Astrocyte (in vitro differentiated cells and primary cell): ENCODE data around the gene ZNF497. TPM values are rescaled to one million over a fixed set of nuclear protein-coding genes. Genes with fewer than 3 reads are reported as not detected.

ENCODE experiments used
- DNase-seq: peaks from one replicate; pipeline ENCODE4 v3.0.0-alpha.2; 2010; ENCODE audit warnings: low read depth
- FAIRE-seq: peaks from 2 replicates; lab custom pipeline; 2011; peaks lifted over from hg19 to GRCh38; lab: Jason Lieb, UNC
- H2AFZ ChIP-seq: 2 replicates; pipeline ENCODE4 v1.6.0; 2012; ENCODE audit warnings: low read depth, low read length, inconsistent platforms
- H3K27ac ChIP-seq: 2 replicates; pipeline ENCODE4 v1.5.1; 2011; ENCODE audit warnings: low read depth, low read length, inconsistent platforms
- H3K27me3 ChIP-seq: 2 replicates; pipeline ENCODE4 v1.6.0; 2011; ENCODE audit warnings: low read length, inconsistent platforms; ENCODE audit not compliant: insufficient read depth
- H3K36me3 ChIP-seq: 2 replicates; pipeline ENCODE4 v1.5.1; 2011; ENCODE audit warnings: low read length, inconsistent platforms; ENCODE audit not compliant: insufficient read depth
- H3K4me1 ChIP-seq: 2 replicates; pipeline ENCODE4 v1.5.1; 2011; ENCODE audit warnings: low read length, inconsistent platforms; ENCODE audit not compliant: insufficient read depth
- H3K4me2 ChIP-seq: 2 replicates; pipeline ENCODE4 v1.6.0; 2012; ENCODE audit warnings: low read length, inconsistent platforms
- H3K4me3 ChIP-seq: 2 replicates; pipeline ENCODE4 v1.5.1; 2011; ENCODE audit warnings: low read depth, mild to moderate bottlenecking, low read length, inconsistent platforms; ENCODE audit not compliant: insufficient read depth
- H3K79me2 ChIP-seq: 2 replicates; pipeline ENCODE4 v1.6.0; 2012; ENCODE audit warnings: mild to moderate bottlenecking, low read length, inconsistent platforms; ENCODE audit not compliant: insufficient read depth
- H3K9ac ChIP-seq: 2 replicates; pipeline ENCODE4 v1.6.0; 2012; ENCODE audit warnings: mild to moderate bottlenecking, low read length, inconsistent platforms
- H3K9me3 ChIP-seq: 2 replicates; pipeline ENCODE4 v1.5.1; 2012; ENCODE audit warnings: low read depth, mild to moderate bottlenecking, low read length, inconsistent platforms; ENCODE audit not compliant: insufficient read depth
- H4K20me1 ChIP-seq: 2 replicates; pipeline ENCODE4 v1.6.0; 2012; ENCODE audit warnings: low read length, inconsistent platforms; ENCODE audit not compliant: insufficient read depth
- H3K27ac Mint-ChIP-seq: one replicate; pipeline ENCODE4 v1.8.0; 2021; ENCODE audit warnings: mild to moderate bottlenecking, mixed read lengths; ENCODE audit not compliant: unreplicated experiment
- H3K27me3 Mint-ChIP-seq: one replicate; pipeline ENCODE4 v1.8.0; 2021; ENCODE audit warnings: low read depth, mixed read lengths; ENCODE audit not compliant: unreplicated experiment
- H3K36me3 Mint-ChIP-seq: one replicate; pipeline ENCODE4 v1.8.0; 2021; ENCODE audit warnings: low read depth, mixed read lengths; ENCODE audit not compliant: unreplicated experiment
- H3K4me1 Mint-ChIP-seq: one replicate; pipeline ENCODE4 v1.8.0; 2021; ENCODE audit warnings: low read depth, mixed read lengths; ENCODE audit not compliant: unreplicated experiment
- H3K4me3 Mint-ChIP-seq: one replicate; pipeline ENCODE4 v1.8.0; 2021; ENCODE audit warnings: mild to moderate bottlenecking, moderate library complexity, mixed read lengths; ENCODE audit not compliant: unreplicated experiment
- H3K9me3 Mint-ChIP-seq: one replicate; pipeline ENCODE4 v1.8.0; 2021; ENCODE audit warnings: mild to moderate bottlenecking, mixed read lengths; ENCODE audit not compliant: unreplicated experiment
- EZH2 ChIP-seq: IDR thresholded peaks from 2 replicates; pipeline ENCODE4 v1.6.1; 2012; ENCODE audit warnings: mild to moderate bottlenecking, low read length, inconsistent platforms; ENCODE audit not compliant: insufficient read depth
- total RNA-seq: library from RNA; stranded (reverse); gene quantifications from 2 replicates; pipeline ENCODE4 v1.2.1, GENCODE V29; 2021
- TF ChIP-seq, protein P1 (sequence below): IDR thresholded peaks from 2 replicates; pipeline ENCODE4 v1.5.1; 2011; ENCODE audit warnings: low read depth, mild to moderate bottlenecking, inconsistent platforms, low read length, moderate library complexity; ENCODE audit not compliant: insufficient read depth

Gene ZNF497
- total RNA-seq, 1 donor from 2014 or later, result 0.43 TPM

DNA sequence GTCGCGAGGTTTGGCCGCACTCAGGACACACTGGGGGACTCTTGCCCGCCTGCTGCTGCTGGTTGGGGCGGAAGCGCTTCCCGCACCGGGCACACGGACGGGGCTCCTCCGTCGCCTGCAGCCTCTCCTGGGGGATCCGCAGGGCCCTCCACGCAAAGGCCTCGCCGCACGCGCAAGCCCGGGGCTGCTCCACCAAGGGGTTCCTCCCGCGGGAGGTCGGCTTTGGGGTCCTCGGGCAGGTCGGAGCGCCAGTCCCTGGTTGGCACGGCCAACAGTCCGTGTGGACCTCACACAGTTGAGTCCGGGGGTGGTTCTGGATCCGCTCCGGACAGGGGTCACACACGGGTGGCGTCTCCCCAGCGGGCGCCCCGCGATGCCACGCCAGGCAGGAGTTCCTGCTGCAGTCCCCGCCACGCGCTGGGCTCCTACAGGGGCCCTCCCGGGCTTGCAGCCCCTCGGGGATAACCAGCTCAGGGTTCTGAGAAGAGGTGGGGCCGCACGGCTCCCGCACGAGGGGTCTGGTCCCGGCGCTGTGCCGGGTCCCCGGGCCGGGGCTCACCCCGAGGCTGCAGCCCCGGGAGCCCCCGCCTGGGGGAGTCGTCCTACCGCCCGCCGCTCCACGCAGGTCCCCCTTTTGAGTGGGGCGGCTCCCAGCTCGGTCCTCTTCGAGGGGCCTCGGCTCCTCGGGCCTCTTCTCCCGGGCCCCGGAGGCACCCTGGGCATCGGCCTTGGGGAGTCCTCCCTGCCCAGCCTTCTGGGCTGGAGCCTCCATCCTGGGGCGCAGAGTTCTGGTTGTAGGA, 6.2 kb upstream of the ZNF497 start:
- Histone ChIP-seq H3K9me3 (peaks cover 3% of the 10 kb centered on the region), H3K36me3 (no peaks in the 10 kb centered on the region), H3K4me3 (no peak overlapping the region), H2AFZ (no peak overlapping the region), H4K20me1 (no peaks in the 10 kb centered on the region), H3K9ac (no peak overlapping the region), H3K4me2 (no peak overlapping the region), H3K79me2 (no peaks in the 10 kb centered on the region), H3K27ac (no peak overlapping the region), H3K4me1 (no peaks in the 10 kb centered on the region), H3K27me3 (no peaks in the 10 kb centered on the region)
- no peak overlapping the region for H3K27ac Mint-ChIP-seq
- H3K4me1 Mint-ChIP-seq, result peaks cover 1% of the 10 kb centered on the region
- peaks cover 6% of the 10 kb centered on the region for H3K36me3 Mint-ChIP-seq
- TF ChIP-seq EZH2, result no peak
- TF ChIP-seq, protein P1, sequence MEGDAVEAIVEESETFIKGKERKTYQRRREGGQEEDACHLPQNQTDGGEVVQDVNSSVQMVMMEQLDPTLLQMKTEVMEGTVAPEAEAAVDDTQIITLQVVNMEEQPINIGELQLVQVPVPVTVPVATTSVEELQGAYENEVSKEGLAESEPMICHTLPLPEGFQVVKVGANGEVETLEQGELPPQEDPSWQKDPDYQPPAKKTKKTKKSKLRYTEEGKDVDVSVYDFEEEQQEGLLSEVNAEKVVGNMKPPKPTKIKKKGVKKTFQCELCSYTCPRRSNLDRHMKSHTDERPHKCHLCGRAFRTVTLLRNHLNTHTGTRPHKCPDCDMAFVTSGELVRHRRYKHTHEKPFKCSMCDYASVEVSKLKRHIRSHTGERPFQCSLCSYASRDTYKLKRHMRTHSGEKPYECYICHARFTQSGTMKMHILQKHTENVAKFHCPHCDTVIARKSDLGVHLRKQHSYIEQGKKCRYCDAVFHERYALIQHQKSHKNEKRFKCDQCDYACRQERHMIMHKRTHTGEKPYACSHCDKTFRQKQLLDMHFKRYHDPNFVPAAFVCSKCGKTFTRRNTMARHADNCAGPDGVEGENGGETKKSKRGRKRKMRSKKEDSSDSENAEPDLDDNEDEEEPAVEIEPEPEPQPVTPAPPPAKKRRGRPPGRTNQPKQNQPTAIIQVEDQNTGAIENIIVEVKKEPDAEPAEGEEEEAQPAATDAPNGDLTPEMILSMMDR, result no peak
- H3K27me3 Mint-ChIP-seq, result no peaks in the 10 kb centered on the region
- peaks cover 2% of the 10 kb centered on the region for H3K9me3 Mint-ChIP-seq
- DNase-seq (no peak), FAIRE-seq (no peak)
- H3K4me3 Mint-ChIP-seq, result no peak overlapping the region

DNA sequence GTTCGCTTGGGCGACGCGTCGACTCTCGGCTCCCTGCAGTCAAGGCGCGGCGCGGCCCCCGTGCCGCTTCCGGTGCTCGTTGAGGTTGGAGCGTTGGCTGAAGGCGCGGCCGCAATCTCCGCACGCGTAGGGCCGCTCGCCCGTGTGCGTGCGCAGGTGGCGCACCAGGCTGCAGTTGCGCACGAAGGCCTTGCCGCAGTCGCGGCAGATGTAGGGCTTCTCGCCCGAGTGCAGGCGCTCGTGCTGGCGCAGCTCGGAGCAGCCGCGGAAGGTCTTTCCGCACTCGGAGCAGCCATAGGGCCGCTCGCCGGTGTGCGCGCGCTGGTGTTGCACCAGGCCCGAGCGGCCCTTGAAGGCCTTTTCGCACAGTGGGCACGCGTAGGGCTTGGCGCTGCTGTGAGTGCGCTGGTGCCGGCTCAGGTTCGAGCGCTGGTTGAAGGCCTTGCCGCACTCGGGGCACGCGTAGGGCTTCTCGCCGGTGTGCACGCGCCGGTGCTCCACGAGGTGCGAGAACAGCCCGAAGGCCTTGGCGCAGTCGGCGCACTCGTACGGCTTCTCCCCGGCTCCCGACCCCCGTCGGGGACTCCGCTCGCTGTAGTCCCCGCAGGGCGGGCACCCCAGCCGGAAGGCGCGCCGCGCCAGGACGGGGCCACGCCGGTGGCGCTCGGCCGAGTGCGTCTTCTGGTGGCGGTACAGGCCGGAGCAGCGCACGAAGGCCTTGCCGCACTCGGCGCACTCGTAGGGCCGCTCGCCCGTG, 5.3 kb upstream of the ZNF497 start:
- H3K9ac ChIP-seq, result no peak overlapping the region
- Mint-ChIP-seq H3K27me3 (no peaks in the 10 kb centered on the region), H3K27ac (no peak overlapping the region), H3K4me1 (peaks cover 1% of the 10 kb centered on the region), H3K9me3 (peaks cover 2% of the 10 kb centered on the region), H3K36me3 (peaks cover 6% of the 10 kb centered on the region), H3K4me3 (no peak overlapping the region)
- H3K4me1 ChIP-seq, result no peaks in the 10 kb centered on the region
- no peaks in the 10 kb centered on the region for H3K36me3 ChIP-seq
- H3K27me3 ChIP-seq, result no peaks in the 10 kb centered on the region
- H3K4me3 ChIP-seq, result no peak overlapping the region
- no peak for TF ChIP-seq EZH2
- TF ChIP-seq, protein P1, result no peak
- DNase-seq (no peak), FAIRE-seq (no peak)
- H3K9me3 ChIP-seq, result peaks cover 3% of the 10 kb centered on the region
- no peaks in the 10 kb centered on the region for H3K79me2 ChIP-seq
- H4K20me1 ChIP-seq, result no peaks in the 10 kb centered on the region
- no peak overlapping the region for H3K27ac ChIP-seq
- H3K4me2 ChIP-seq, result no peak overlapping the region
- no peak overlapping the region for H2AFZ ChIP-seq
